Keratinocyte (primary cell): Measurements from ENCODE around the gene FTSJ1. TPM values are rescaled to one million over a fixed set of nuclear protein-coding genes. Genes with fewer than 3 reads are reported as not detected.

ENCODE experiments used
- DNase-seq: peaks from one replicate; pipeline ENCODE4 v3.0.0-alpha.2; 2011; ENCODE audit warnings: low read depth, missing footprints, low spot score
- FAIRE-seq: peaks from 2 replicates; lab custom pipeline; 2011; peaks lifted over from hg19 to GRCh38; lab: Jason Lieb, UNC
- H2AFZ ChIP-seq: 2 replicates; pipeline ENCODE4 v1.6.0; 2012; ENCODE audit warnings: low read length, control low read depth, inconsistent platforms; ENCODE audit not compliant: control insufficient read depth
- H3K27ac ChIP-seq: 2 replicates; pipeline ENCODE4 v1.5.1; 2011; ENCODE audit warnings: low read length; ENCODE audit not compliant: control insufficient read depth, insufficient read depth
- H3K27me3 ChIP-seq: 3 replicates; pipeline ENCODE4 v1.6.0; 2011; ENCODE audit warnings: low read length; ENCODE audit not compliant: control insufficient read depth, insufficient read depth; ENCODE audit errors: extremely low read depth
- H3K36me3 ChIP-seq, 2 experiments: 2 replicates in 1 of 2; 3 replicates in 1 of 2; pipeline ENCODE4 v1.5.1; 2011; ENCODE audit warnings: low read length in 2 of 2, mild to moderate bottlenecking in 1 of 2; ENCODE audit not compliant: control insufficient read depth in 2 of 2, insufficient read depth in 2 of 2; ENCODE audit errors: extremely low read depth in 1 of 2
- H3K4me1 ChIP-seq: 3 replicates; pipeline ENCODE4 v1.5.1; 2011; ENCODE audit warnings: low read length; ENCODE audit not compliant: control insufficient read depth, insufficient read depth; ENCODE audit errors: extremely low read depth
- H3K4me2 ChIP-seq: 3 replicates; pipeline ENCODE4 v1.6.0; 2011; ENCODE audit warnings: low read depth, low read length; ENCODE audit not compliant: control insufficient read depth, insufficient read depth; ENCODE audit errors: extremely low read depth
- H3K4me3 ChIP-seq, 3 experiments: fragments of 200-600 bp in 1 of 3; sonication (generic) in 1 of 3; 2 replicates in 2 of 3; 3 replicates in 1 of 3; pipeline ENCODE4 v1.5.1; 2011 to 2016; ENCODE audit warnings: low read length in 3 of 3, mild to moderate bottlenecking in 3 of 3, control low read depth in 2 of 3, inconsistent platforms in 1 of 3, low read depth in 1 of 3, mixed read lengths in 1 of 3, mixed run types in 1 of 3, moderate library complexity in 1 of 3; ENCODE audit not compliant: control insufficient read depth in 2 of 3, insufficient read depth in 2 of 3; ENCODE audit errors: extremely low read depth in 1 of 3
- H3K79me2 ChIP-seq: 2 replicates; pipeline ENCODE4 v1.6.0; 2012; ENCODE audit warnings: low read length; ENCODE audit not compliant: control insufficient read depth, insufficient read depth
- H3K9ac ChIP-seq: 3 replicates; pipeline ENCODE4 v1.6.0; 2011; ENCODE audit warnings: low read length; ENCODE audit not compliant: control insufficient read depth, insufficient read depth; ENCODE audit errors: extremely low read depth
- H3K9me1 ChIP-seq: 3 replicates; pipeline ENCODE4 v1.6.0; 2011; ENCODE audit warnings: low read length; ENCODE audit not compliant: control insufficient read depth, insufficient read depth; ENCODE audit errors: extremely low read depth
- H3K9me3 ChIP-seq: 2 replicates; pipeline ENCODE4 v1.5.1; 2012; ENCODE audit warnings: low read depth, low read length; ENCODE audit not compliant: control insufficient read depth
- H4K20me1 ChIP-seq: 3 replicates; pipeline ENCODE4 v1.6.0; 2011; ENCODE audit warnings: low read length; ENCODE audit not compliant: control insufficient read depth, insufficient read depth; ENCODE audit errors: extremely low read depth
- CTCF ChIP-seq, 3 experiments: IDR thresholded peaks in 1 of 3; conservative IDR thresholded peaks in 1 of 3; optimal IDR thresholded peaks in 1 of 3; 2 replicates in 2 of 3; 3 replicates in 1 of 3; pipeline versions ENCODE3 to v1.5.1; 2011; ENCODE audit warnings: low read length in 3 of 3, mild to moderate bottlenecking in 3 of 3, moderate library complexity in 2 of 3, control low read depth in 1 of 3, inconsistent platforms in 1 of 3; ENCODE audit not compliant: insufficient read depth in 2 of 3; ENCODE audit errors: extremely low read depth in 1 of 3
- EZH2 ChIP-seq: IDR thresholded peaks from one replicate; pipeline ENCODE4 v1.6.1; 2012; ENCODE audit warnings: inconsistent platforms, mild to moderate bottlenecking, low read length, moderate library complexity
- dilution Hi-C: fragments of 300-500 bp; cut with MboI; formaldehyde crosslinking; loops from one replicate; pipeline ENCODE4 v1.7.0; 2020; ENCODE audit warnings: low sequenced_read_pairs; ENCODE audit not compliant: extremely low pct_ligation_motif_present
- polyA plus RNA-seq, 5 experiments: library from polyadenylated mRNA; depleted of rRNA in 3 of 5; stranded (reverse) in 3 of 5; stranded (forward) in 1 of 5; unstranded in 1 of 5; fragments of >200 nt; gene quantifications; 1 replicate in 1 of 5; 2 replicates in 3 of 5; 3 replicates in 1 of 5; pipeline versions ENCODE4 v1.2.1 to v1.2.3, GENCODE V29; 2011 to 2012; ENCODE audit warnings: missing spikeins in 2 of 5, low read depth in 1 of 5, low replicate concordance in 1 of 5

The FTSJ1 gene
- polyA plus RNA-seq, 1 donor (not counting 4 experiments of a cell fraction or from before 2014, with no cell fraction given) = 60.6 TPM

- Histone ChIP-seq H3K4me2 (no peak overlapping the region), H3K36me3 (no peaks in the 10 kb centered on the region), H3K4me1 (no peaks in the 10 kb centered on the region), H3K79me2 (no peaks in the 10 kb centered on the region), H3K4me3 (no peak overlapping the region), H3K27me3 (no peaks in the 10 kb centered on the region), H2AFZ (no peak overlapping the region), H3K9ac (no peak overlapping the region), H4K20me1 (no peaks in the 10 kb centered on the region), H3K9me1 (no peaks in the 10 kb centered on the region), H3K9me3 (no peaks in the 10 kb centered on the region), H3K27ac (no peak overlapping the region)
- FAIRE-seq = no peak
- dilution Hi-C loops = no loop called here
- no peak for TF ChIP-seq EZH2
- TF ChIP-seq CTCF (optimal IDR thresholded peaks at IDR 0.05 in 1 of 3, IDR thresholded peaks at IDR 0.05 in 1 of 3, conservative IDR thresholded peaks at IDR 0.05 in 1 of 3; ENCODE audit: extremely low read depth in 1 of 3, insufficient read depth in 2 of 3, low read length in 3 of 3) = no peak
- no peak for DNase-seq
Observed at GRCh38 chrX:48450076-48450475, 25.9 kb upstream of the FTSJ1 start.

- H3K4me1 ChIP-seq = no peaks in the 10 kb centered on the region
- no peaks in the 10 kb centered on the region for H4K20me1 ChIP-seq
- no peaks in the 10 kb centered on the region for H3K79me2 ChIP-seq
- no peak overlapping the region for H3K4me2 ChIP-seq
- no peak overlapping the region for H3K4me3 ChIP-seq
- H2AFZ ChIP-seq = no peak overlapping the region
- no peaks in the 10 kb centered on the region for H3K36me3 ChIP-seq
- no peak overlapping the region for H3K27ac ChIP-seq
- dilution Hi-C loops = no loop called here
- H3K9me3 ChIP-seq = no peaks in the 10 kb centered on the region
- TF ChIP-seq CTCF (optimal IDR thresholded peaks at IDR 0.05 in 1 of 3, IDR thresholded peaks at IDR 0.05 in 1 of 3, conservative IDR thresholded peaks at IDR 0.05 in 1 of 3; ENCODE audit: extremely low read depth in 1 of 3, insufficient read depth in 2 of 3, low read length in 3 of 3) (no peak), EZH2 (no peak)
- H3K9me1 ChIP-seq = no peaks in the 10 kb centered on the region
- no peaks in the 10 kb centered on the region for H3K27me3 ChIP-seq
- no peak for FAIRE-seq
- no peak for DNase-seq
- no peak overlapping the region for H3K9ac ChIP-seq
Observed at GRCh38 chrX:48451708-48452107, 24.3 kb upstream of the FTSJ1 start.
